Fibroblast of the aortic adventitia (primary cell): ENCODE data around the gene C4BPA. TPM values are rescaled to one million over a fixed set of nuclear protein-coding genes. Genes with fewer than 3 reads are reported as not detected.

Experiments used
- DNase-seq: peaks from one replicate; pipeline ENCODE4 v3.0.0-alpha.2; 2010; ENCODE audit warnings: low read depth
- H3K4me3 ChIP-seq: 2 replicates; pipeline ENCODE4 v1.5.1; 2011; ENCODE audit warnings: low read depth, mild to moderate bottlenecking, control low read depth, low read length, moderate library complexity
- total RNA-seq: library from RNA; depleted of rRNA; stranded (reverse); fragments of >200 nt; gene quantifications from 2 replicates; pipeline ENCODE4 v1.2.3, GENCODE V29; 2012; ENCODE audit warnings: low replicate concordance
- TF ChIP-seq, protein P1 (sequence below): IDR thresholded peaks from 2 replicates; pipeline ENCODE4 v1.5.1; 2011; ENCODE audit warnings: mild to moderate bottlenecking, low read length, control low read depth, inconsistent platforms; ENCODE audit not compliant: insufficient read depth

Gene C4BPA
- total RNA-seq, 1 donor, result not detected

GRCh38 chr1:207130252-207131036 lies 26.4 kb downstream of the C4BPA start:
- no peak for DNase-seq
- TF ChIP-seq, protein P1, sequence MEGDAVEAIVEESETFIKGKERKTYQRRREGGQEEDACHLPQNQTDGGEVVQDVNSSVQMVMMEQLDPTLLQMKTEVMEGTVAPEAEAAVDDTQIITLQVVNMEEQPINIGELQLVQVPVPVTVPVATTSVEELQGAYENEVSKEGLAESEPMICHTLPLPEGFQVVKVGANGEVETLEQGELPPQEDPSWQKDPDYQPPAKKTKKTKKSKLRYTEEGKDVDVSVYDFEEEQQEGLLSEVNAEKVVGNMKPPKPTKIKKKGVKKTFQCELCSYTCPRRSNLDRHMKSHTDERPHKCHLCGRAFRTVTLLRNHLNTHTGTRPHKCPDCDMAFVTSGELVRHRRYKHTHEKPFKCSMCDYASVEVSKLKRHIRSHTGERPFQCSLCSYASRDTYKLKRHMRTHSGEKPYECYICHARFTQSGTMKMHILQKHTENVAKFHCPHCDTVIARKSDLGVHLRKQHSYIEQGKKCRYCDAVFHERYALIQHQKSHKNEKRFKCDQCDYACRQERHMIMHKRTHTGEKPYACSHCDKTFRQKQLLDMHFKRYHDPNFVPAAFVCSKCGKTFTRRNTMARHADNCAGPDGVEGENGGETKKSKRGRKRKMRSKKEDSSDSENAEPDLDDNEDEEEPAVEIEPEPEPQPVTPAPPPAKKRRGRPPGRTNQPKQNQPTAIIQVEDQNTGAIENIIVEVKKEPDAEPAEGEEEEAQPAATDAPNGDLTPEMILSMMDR, result no peak

GRCh38 chr1:207131163-207131562 lies 27.1 kb downstream of the C4BPA start:
- H3K4me3 ChIP-seq, result no peak overlapping the region
- TF ChIP-seq, protein P1, result no peak
- DNase-seq, result no peak

More at GRCh38 chr1:207130252-207131036, 26.4 kb downstream of the C4BPA start:
- no peak overlapping the region for H3K4me3 ChIP-seq

GRCh38 chr1:207134581-207134980 lies 30.5 kb downstream of the C4BPA start:
- TF ChIP-seq, protein P1, result no peak
- no peak for DNase-seq
- no peak overlapping the region for H3K4me3 ChIP-seq

DNA sequence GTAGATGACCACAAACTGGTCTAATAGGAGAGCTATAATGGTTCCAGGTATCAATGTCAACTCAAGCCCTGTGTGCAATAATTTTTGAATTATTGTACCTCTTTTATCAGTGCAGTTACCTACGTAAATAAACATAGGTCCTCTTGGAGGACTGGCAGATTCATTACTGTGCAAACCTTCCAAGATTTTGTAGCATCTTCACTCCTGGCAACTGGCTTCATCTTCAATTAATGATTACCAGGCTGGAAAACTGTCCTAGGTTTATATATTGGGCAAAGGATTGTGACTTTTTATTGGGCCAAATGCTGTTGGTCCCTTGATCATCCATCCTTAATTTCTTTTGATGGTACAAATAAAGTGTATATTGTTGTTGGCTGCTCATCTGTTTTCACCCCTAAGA lies 35.6 kb downstream of the C4BPA start:
- H3K4me3 ChIP-seq, result no peak overlapping the region
- no peak for DNase-seq
- TF ChIP-seq, protein P1, result no peak

- DNase-seq, result no peak
- TF ChIP-seq, protein P1, result no peak
- H3K4me3 ChIP-seq, result no peak overlapping the region
Observed at GRCh38 chr1:207140536-207140935, 36.5 kb downstream of the C4BPA start.

DNA sequence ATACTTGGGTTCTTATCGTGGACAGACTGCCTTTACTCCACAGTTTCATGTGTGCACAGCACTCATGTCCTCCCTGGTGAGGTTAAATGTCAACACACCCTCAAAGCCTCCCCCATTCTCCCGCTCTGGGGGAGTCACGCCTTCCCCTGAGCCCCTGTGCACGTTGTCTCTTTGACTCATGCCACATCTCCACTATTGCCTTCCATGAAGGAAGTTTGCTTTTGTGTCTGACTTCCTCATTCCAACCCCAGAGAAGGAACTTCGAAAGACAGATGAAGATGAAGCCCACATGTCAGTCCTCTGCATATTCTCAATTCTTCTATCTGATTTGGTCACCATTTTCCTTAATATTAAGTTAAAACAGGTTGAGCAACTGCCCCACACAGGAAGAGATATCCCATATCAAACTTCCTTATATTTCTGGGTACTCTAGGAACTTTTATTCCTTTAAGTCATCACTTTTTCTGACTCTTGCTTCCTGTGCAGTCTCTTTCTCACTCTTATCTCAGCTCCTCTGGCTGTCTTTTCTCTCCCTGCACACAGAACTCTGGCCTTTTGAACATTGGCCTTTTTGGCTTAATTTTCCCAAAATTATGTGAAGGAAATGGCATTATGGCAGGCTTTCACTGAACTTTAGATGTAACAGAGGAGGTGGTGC lies 41.5 kb downstream of the C4BPA start:
- DNase-seq, result no peak
- TF ChIP-seq, protein P1, result no peak
- H3K4me3 ChIP-seq, result no peak overlapping the region
